AG10803 (cell line): ENCODE data around the gene POLD2.

ENCODE experiments used
- DNase-seq: peaks from one replicate; pipeline ENCODE4 v3.0.0; 2010; ENCODE audit warnings: low read depth
- H3K4me3 ChIP-seq: 2 replicates; pipeline ENCODE4 v1.5.1; 2011; ENCODE audit warnings: mild to moderate bottlenecking, low read length, control low read depth
- TF ChIP-seq, protein P1 (sequence below): conservative IDR thresholded peaks from 2 replicates; pipeline ENCODE4 v1.5.1; 2011; ENCODE audit warnings: mild to moderate bottlenecking, low read length, control low read depth, inconsistent platforms

POLD2 gene

GRCh38 chr7:44084701-44085100 lies 38.6 kb downstream of the POLD2 start:
- H3K4me3 ChIP-seq: no peak overlapping the region
- peak; percentile 72 for DNase-seq
- TF ChIP-seq, protein P1, sequence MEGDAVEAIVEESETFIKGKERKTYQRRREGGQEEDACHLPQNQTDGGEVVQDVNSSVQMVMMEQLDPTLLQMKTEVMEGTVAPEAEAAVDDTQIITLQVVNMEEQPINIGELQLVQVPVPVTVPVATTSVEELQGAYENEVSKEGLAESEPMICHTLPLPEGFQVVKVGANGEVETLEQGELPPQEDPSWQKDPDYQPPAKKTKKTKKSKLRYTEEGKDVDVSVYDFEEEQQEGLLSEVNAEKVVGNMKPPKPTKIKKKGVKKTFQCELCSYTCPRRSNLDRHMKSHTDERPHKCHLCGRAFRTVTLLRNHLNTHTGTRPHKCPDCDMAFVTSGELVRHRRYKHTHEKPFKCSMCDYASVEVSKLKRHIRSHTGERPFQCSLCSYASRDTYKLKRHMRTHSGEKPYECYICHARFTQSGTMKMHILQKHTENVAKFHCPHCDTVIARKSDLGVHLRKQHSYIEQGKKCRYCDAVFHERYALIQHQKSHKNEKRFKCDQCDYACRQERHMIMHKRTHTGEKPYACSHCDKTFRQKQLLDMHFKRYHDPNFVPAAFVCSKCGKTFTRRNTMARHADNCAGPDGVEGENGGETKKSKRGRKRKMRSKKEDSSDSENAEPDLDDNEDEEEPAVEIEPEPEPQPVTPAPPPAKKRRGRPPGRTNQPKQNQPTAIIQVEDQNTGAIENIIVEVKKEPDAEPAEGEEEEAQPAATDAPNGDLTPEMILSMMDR: no peak

GRCh38 chr7:44083796-44084195 lies 39.6 kb downstream of the POLD2 start:
- DNase-seq: no peak
- no peak overlapping the region for H3K4me3 ChIP-seq
- TF ChIP-seq, protein P1: no peak

DNA sequence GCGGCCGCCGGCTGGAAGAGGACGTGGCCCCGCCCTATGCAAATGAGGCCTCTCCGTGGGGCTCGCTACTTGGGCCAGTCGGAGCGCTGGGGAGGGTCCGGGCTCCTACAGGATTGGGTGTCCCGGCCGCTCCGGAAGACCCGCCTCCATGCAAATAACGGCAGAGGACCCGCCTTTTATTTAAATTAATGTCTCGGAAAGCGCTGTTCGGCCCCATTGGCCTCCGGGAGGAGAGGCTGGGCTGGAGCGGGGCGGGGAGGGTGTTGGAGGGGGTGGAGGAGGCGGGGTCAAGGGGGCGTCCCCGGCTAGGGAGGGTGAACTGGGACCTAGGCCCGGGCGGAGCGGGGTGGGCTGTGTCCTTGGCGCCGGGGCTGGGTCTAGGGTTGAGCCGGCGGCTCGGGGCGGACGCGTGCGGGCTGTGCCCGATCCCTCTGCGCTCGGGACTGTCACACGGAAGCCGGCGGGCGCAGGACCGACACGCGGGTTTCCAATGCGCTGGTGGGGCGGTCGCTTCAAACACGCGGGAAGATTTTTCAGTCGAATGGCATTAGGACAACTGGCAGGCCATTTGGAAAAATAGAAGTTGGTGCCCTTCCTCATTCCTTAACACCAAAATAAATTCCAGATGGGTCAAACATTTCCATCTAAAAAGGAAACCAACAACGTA lies 40.7 kb downstream of the POLD2 start:
- peak; percentile 99 for DNase-seq
- TF ChIP-seq, protein P1: no peak

GRCh38 chr7:44081266-44081748 lies 42.0 kb downstream of the POLD2 start:
- no peak for DNase-seq
- H3K4me3 ChIP-seq: peak overlapping the region; percentile 79
- TF ChIP-seq, protein P1: no peak

More for the DNA sequence above, 40.7 kb downstream of the POLD2 start:
- H3K4me3 ChIP-seq: peak overlapping the region; percentile 79

DNA sequence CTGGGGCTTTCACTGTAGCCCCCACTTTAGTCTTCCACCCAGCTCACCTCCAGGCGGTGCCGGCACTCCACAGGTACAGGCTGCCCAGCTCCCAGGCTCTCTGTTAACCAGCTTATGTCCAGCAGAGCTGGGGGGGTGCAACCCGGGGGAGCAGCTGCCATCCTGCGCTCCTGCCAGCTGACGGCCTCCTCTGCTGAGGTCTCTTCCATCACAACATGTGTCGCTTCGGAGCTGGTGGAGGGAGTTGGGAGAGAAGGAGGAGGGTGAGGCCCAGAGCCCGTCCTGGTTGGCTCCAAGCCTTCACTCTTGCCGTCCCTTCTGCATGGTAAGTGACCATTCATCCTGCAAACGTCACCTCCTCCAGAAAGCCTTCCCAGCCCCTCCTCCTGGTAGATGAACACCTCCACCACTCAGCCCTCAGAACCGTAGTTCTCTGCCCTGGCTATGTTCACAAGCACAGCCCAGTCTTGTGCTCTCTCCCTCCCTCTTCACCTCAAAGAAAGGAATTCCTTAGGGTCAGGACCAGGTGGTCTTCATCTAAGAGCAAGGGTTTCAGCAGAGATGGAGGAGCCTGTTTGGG lies 42.6 kb downstream of the POLD2 start:
- H3K4me3 ChIP-seq: peak overlapping the region; percentile 79
- TF ChIP-seq, protein P1: no peak
- DNase-seq: no peak

GRCh38 chr7:44080118-44080517 lies 43.2 kb downstream of the POLD2 start:
- no peak overlapping the region for H3K4me3 ChIP-seq
- DNase-seq: no peak
- TF ChIP-seq, protein P1: no peak
